Adrenal gland (tissue), 5 donors: Measurements from ENCODE around the gene MYCBPAP.

ENCODE experiments used
- POLR2A ChIP-seq, 2 donors: fragments of 450-650 bp; IDR thresholded peaks; one replicate each; pipeline ENCODE4 v1.6.1; 2017; ENCODE audit warnings: antibody characterized with exemption in 2 of 2, mild to moderate bottlenecking in 2 of 2, moderate library complexity in 1 of 2
- TF ChIP-seq, protein P1 (sequence below), 6 experiments: fragments of 450-650 bp in 4 of 6; fragments of 200-600 bp in 2 of 6; sonication (generic) in 1 of 6; IDR thresholded peaks; 1 replicate in 5 of 6; 2 replicates in 1 of 6; pipeline versions ENCODE4 v1.5.1 to v1.8.0; 2016 to 2021; ENCODE audit warnings: antibody characterized with exemption in 6 of 6, mild to moderate bottlenecking in 2 of 6, moderate library complexity in 1 of 6
- donor health status: DM: no; HTN: no; CAD: no.

DNA sequence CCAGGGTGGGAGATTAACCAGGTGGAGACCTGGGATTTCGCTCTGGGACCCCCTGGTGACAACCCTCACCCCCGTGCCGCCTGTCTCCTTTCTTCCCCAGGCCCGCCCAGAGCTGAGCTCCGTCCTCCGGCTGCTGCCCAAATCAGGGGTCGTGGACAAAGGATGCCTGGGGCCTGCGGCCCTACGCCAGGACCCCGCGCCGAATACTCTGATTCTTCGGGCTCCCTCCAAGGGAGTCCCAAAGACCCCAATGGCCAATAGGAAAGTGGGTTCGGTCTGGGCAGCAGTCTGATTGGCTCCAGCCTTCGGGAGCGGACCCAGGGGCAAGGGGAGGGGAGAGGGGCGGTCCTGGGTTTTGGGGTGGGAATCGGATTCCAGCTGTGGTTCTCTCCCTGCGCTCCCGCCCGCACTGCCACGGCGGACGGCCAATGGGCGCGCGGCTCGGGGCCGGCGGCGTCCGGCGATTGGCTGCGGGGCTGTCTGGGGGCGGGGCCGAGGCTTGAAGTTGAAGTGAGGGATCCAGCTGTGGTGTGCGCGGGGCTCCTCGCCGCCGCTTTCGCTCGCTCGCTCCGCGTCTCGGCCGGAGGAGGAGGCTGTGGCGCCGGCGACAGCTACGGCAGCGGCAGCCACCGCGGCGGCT lies 52.1 kb downstream of the MYCBPAP start, which contains the start of gene CACNA1G:
- TF ChIP-seq, protein P1, sequence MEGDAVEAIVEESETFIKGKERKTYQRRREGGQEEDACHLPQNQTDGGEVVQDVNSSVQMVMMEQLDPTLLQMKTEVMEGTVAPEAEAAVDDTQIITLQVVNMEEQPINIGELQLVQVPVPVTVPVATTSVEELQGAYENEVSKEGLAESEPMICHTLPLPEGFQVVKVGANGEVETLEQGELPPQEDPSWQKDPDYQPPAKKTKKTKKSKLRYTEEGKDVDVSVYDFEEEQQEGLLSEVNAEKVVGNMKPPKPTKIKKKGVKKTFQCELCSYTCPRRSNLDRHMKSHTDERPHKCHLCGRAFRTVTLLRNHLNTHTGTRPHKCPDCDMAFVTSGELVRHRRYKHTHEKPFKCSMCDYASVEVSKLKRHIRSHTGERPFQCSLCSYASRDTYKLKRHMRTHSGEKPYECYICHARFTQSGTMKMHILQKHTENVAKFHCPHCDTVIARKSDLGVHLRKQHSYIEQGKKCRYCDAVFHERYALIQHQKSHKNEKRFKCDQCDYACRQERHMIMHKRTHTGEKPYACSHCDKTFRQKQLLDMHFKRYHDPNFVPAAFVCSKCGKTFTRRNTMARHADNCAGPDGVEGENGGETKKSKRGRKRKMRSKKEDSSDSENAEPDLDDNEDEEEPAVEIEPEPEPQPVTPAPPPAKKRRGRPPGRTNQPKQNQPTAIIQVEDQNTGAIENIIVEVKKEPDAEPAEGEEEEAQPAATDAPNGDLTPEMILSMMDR (IDR thresholded peaks at IDR 0.05): no peak
- no peak for TF ChIP-seq POLR2A (IDR thresholded peaks at IDR 0.05)
